ENCODE data around the gene HDAC4.

HDAC4 gene

GRCh38 chr2:239099474-239099873 lies 301.3 kb downstream of the HDAC4 start (continued):
- TF ChIP-seq ZNF140 (tag by site-specific recombination; IDR thresholded peaks at IDR 0.05) (no peak), ZNF518A (tag by site-specific recombination; conservative IDR thresholded peaks at IDR 0.05; ENCODE audit: low read depth) (no peak), ZNF280C (tag by site-specific recombination; IDR thresholded peaks at IDR 0.05) (no peak), ZNF776 (tag by site-specific recombination; IDR thresholded peaks at IDR 0.05; ENCODE audit: borderline replicate concordance) (no peak)

GRCh38 chr2:239098288-239098970 lies 302.4 kb downstream of the HDAC4 start:
- TF ChIP-seq ZNF600 (tag by site-specific recombination; IDR thresholded peaks at IDR 0.05) (no peak), ZNF629 (tag by site-specific recombination; IDR thresholded peaks at IDR 0.05) (no peak), ZNF335 (tag by site-specific recombination; conservative IDR thresholded peaks at IDR 0.05) (no peak), OSR2 (tag by site-specific recombination; IDR thresholded peaks at IDR 0.05) (no peak), ZNF148 (tag by site-specific recombination; IDR thresholded peaks at IDR 0.05; ENCODE audit: borderline replicate concordance) (no peak), KLF1 (tag by site-specific recombination; IDR thresholded peaks at IDR 0.05) (no peak), ZNF837 (tag by site-specific recombination; IDR thresholded peaks at IDR 0.05) (no peak), ZNF354C (tag by site-specific recombination; IDR thresholded peaks at IDR 0.05; ENCODE audit: borderline replicate concordance, low read depth) (no peak), ZNF701 (tag by site-specific recombination; IDR thresholded peaks at IDR 0.05) (no peak), ZNF157 (tag by site-specific recombination; IDR thresholded peaks at IDR 0.05) (no peak), ZNF571 (tag by site-specific recombination; IDR thresholded peaks at IDR 0.05) (no peak), SCRT1 (tag by site-specific recombination; IDR thresholded peaks at IDR 0.05; ENCODE audit: borderline replicate concordance) (no peak), ELK4 (IDR thresholded peaks at IDR 0.05; ENCODE audit: borderline replicate concordance, low read depth, low read length) (no peak)
- POLR2A ChIA-PET = no interaction called here

More at GRCh38 chr2:239098288-239098970, 302.4 kb downstream of the HDAC4 start:
- H3K4me3 ChIP-seq (ENCODE audit: low read depth, low read length) = no peak overlapping the region
- H3K36me3 ChIP-seq (ENCODE audit: control insufficient read depth in 2 of 2, insufficient read depth in 1 of 2, low read length in 2 of 2) = peaks cover 0 to 11% of the 10 kb centered on the region in 2 experiments; a peak in 1 of 3 replicates
- H3K4me1 ChIP-seq (ENCODE audit: control insufficient read depth, insufficient read depth, low read length) = no peaks in the 10 kb centered on the region
- CTCF ChIA-PET = no interaction called here
- no peaks in the 10 kb centered on the region for H3K9me3 ChIP-seq (ENCODE audit: control insufficient read depth, insufficient read depth, low read depth, low read length)
- no peak overlapping the region for H3K27ac ChIP-seq (ENCODE audit: extremely low read depth, low read depth, low read length)
